A549 (cell line): ENCODE measurements around the gene PIGO. TPM values are rescaled to one million over a fixed set of nuclear protein-coding genes. Genes with fewer than 3 reads are reported as not detected.

Experiments
- ATAC-seq, 2 experiments: fragments of 200-7000 bp in 1 of 2; fragments of >200 bp in 1 of 2; cut with Nextera tagmentation in 1 of 2; cut with Tn5 transposase in 1 of 2; 3 replicates each; pipeline versions ENCODE4 v1.8.0 to v1.9.1; 2018 to 2020; ENCODE audit warnings: mild to moderate bottlenecking in 1 of 2, moderate library complexity in 1 of 2
- CTCF ChIA-PET: fragments of 300-600 bp; sonication (Branson Sonifier 250); formaldehyde crosslinking; extraction: SDS; loops from one replicate; lab custom pipeline; 2021; ENCODE audit warnings: antibody characterized with exemption, inconsistent platforms; lab: Yijun Ruan, JAX
- POLR2A ChIA-PET: fragments of 350-600 bp; formaldehyde crosslinking; extraction: SDS; loops from one replicate; lab custom pipeline; 2021; ENCODE audit warnings: antibody characterized with exemption, inconsistent platforms; lab: Yijun Ruan, JAX
- DNase-seq, 2 experiments: peaks; one replicate each; pipeline versions ENCODE4 v3.0.0 to v3.0.0-alpha.2; 2011 to 2016; ENCODE audit warnings: low read depth in 1 of 2, low spot score in 1 of 2
- FAIRE-seq: peaks from 2 replicates; lab custom pipeline; 2011; peaks lifted over from hg19 to GRCh38; lab: Jason Lieb, UNC
- H3K27ac ChIP-seq, 2 experiments: fragments of >200 bp; sonication (Bioruptor Twin); formaldehyde crosslinking; 3 replicates each; pipeline ENCODE4 v1.5.1; 2016 to 2017
- H3K4me1 ChIP-seq: fragments of >200 bp; sonication (Bioruptor Twin); formaldehyde crosslinking; 3 replicates; pipeline ENCODE4 v1.6.1; 2016
- H3K4me2 ChIP-seq: fragments of >200 bp; sonication (Bioruptor Twin); formaldehyde crosslinking; 3 replicates; pipeline ENCODE4 v1.6.1; 2016
- H3K4me3 ChIP-seq: fragments of >200 bp; sonication (Bioruptor Twin); formaldehyde crosslinking; 3 replicates; pipeline ENCODE4 v1.5.1; 2016
- H3K9me3 ChIP-seq: fragments of >200 bp; sonication (Bioruptor Twin); formaldehyde crosslinking; 3 replicates; pipeline ENCODE4 v1.6.1; 2016
- ATOH8 ChIP-seq: fragments of 250-450 bp; sonication (Bioruptor Pico); IDR thresholded peaks from 2 replicates; pipeline ENCODE4 v1.5.0; 2020; ENCODE audit warnings: low read depth, mild to moderate bottlenecking, moderate library complexity
- EP300 ChIP-seq, 2 experiments: fragments of >200 bp; sonication (Bioruptor Twin); formaldehyde crosslinking; IDR thresholded peaks; 2 replicates in 1 of 2; 3 replicates in 1 of 2; pipeline ENCODE4 v1.6.1; 2016 to 2017
- ESRRA ChIP-seq: fragments of 150-350 bp; IDR thresholded peaks from 2 replicates; pipeline ENCODE4 v1.6.1; 2014; ENCODE audit warnings: mild to moderate bottlenecking, low read length, borderline replicate concordance
- FOSB ChIP-seq: fragments of 250-450 bp; sonication (Bioruptor Pico); IDR thresholded peaks from 2 replicates; pipeline ENCODE4 v1.5.0; 2020; ENCODE audit warnings: mild to moderate bottlenecking, moderate library complexity
- FOSL2 ChIP-seq, 2 experiments: fragments of 450-650 bp in 1 of 2; fragments of >200 bp in 1 of 2; sonication (Bioruptor Twin) in 1 of 2; formaldehyde crosslinking; IDR thresholded peaks; 2 replicates each; pipeline versions ENCODE4 v1.5.0 to v1.6.1; 2016 to 2020; ENCODE audit warnings: mild to moderate bottlenecking in 1 of 2, moderate library complexity in 1 of 2
- HMGXB4 ChIP-seq: fragments of 250-450 bp; sonication (Bioruptor Pico); IDR thresholded peaks from 2 replicates; pipeline ENCODE4 v1.5.0; 2021; ENCODE audit warnings: mild to moderate bottlenecking, moderate library complexity, borderline replicate concordance
- HOXB13 ChIP-seq: fragments of 250-450 bp; sonication (Bioruptor Pico); IDR thresholded peaks from 2 replicates; pipeline ENCODE4 v1.5.0; 2020; ENCODE audit warnings: low read depth, mild to moderate bottlenecking, moderate library complexity
- JUN ChIP-seq, 2 experiments: fragments of >200 bp; sonication (Bioruptor Twin); formaldehyde crosslinking; IDR thresholded peaks; 2 replicates in 1 of 2; 3 replicates in 1 of 2; pipeline ENCODE4 v1.6.1; 2016 to 2017
- JUNB ChIP-seq: fragments of >200 bp; sonication (Bioruptor Twin); formaldehyde crosslinking; IDR thresholded peaks from 2 replicates; pipeline ENCODE4 v1.6.1; 2016
- MAFK ChIP-seq: fragments of 450-650 bp; IDR thresholded peaks from 2 replicates; pipeline ENCODE4 v1.6.1; 2014; ENCODE audit not compliant: partially characterized antibody
- MAZ ChIP-seq: fragments of 150-350 bp; IDR thresholded peaks from 2 replicates; pipeline ENCODE4 v1.6.1; 2014; ENCODE audit warnings: antibody characterized with exemption, low read depth, low read length, borderline replicate concordance
- NPAS2 ChIP-seq: fragments of 250-450 bp; sonication (Bioruptor Pico); IDR thresholded peaks from 2 replicates; pipeline ENCODE4 v1.8.0; 2022; ENCODE audit warnings: mild to moderate bottlenecking, moderate library complexity, borderline replicate concordance
- NR3C1 ChIP-seq: fragments of >200 bp; sonication (Bioruptor Twin); formaldehyde crosslinking; IDR thresholded peaks from 3 replicates; pipeline ENCODE4 v1.6.1; 2017
- REST ChIP-seq: fragments of 200-600 bp; sonication (generic); IDR thresholded peaks from 2 replicates; pipeline ENCODE4 v1.6.1; 2016; ENCODE audit warnings: antibody characterized with exemption, mild to moderate bottlenecking, moderate library complexity
- TP53 ChIP-seq: fragments of 250-450 bp; sonication (Bioruptor Pico); IDR thresholded peaks from 2 replicates; pipeline ENCODE4 v1.5.0; 2021; ENCODE audit warnings: mild to moderate bottlenecking, moderate library complexity
- WGBS: methylation state at CpG from one replicate; pipeline ENCODE4 v1.1.6; 2017; ENCODE audit errors: missing lambda C conversion rate; 5-methylcytosine and 5-hydroxymethylcytosine counted together
- polyA plus RNA-seq, 4 experiments: library from polyadenylated mRNA; depleted of rRNA in 3 of 4; stranded (reverse); fragments of >200 nt; fragmentation: RNase III in 1 of 4; extraction: RNeasy Plus Mini Kit Qiagen cat#74134 plus additional on column Dnase treatment in 1 of 4; gene quantifications; 2 replicates in 3 of 4; 3 replicates in 1 of 4; pipeline ENCODE4 v1.2.3, GENCODE V29; 2011 to 2017

PIGO gene
- polyA plus RNA-seq, 2 of the 4 experiments (the other 2 are of a cell fraction): 47.0 to 50.4 TPM

GRCh38 chr9:35071814-35072460 is 24.5 kb downstream of the PIGO start (continued):
- TF ChIP-seq MAFK (peak; percentile 92), ESRRA (no peak), ATOH8 (0 out of 2 replicates have a peak, but pooled peaks have one; percentile 29), HOXB13 (CRISPR knock-in tag) (no peak), NR3C1 (no peak)
- TF ChIP-seq, all 56 proteins: peak for 12

GRCh38 chr9:35070823-35071813 is 25.3 kb downstream of the PIGO start:
- TF ChIP-seq TP53 (CRISPR knock-in tag) (no peak), FOSB (CRISPR knock-in tag) (no peak), NPAS2 (no peak), MAZ (no peak), EP300 (IDR thresholded peaks at IDR 0.05) (no peak), JUNB (no peak), JUN (IDR thresholded peaks at IDR 0.05) (no peak), FOSL2 (IDR thresholded peaks at IDR 0.05) (no peak), FOSL2 (CRISPR knock-in tag; IDR thresholded peaks at IDR 0.05) (no peak), REST (no peak), HMGXB4 (CRISPR knock-in tag) (no peak)
- Histone ChIP-seq H3K4me2 (peak overlapping the region; percentile 83), H3K27ac (peak overlapping the region; percentile 97 to 98), H3K4me1 (peaks cover 28% of the 10 kb centered on the region), H3K9me3 (no peaks in the 10 kb centered on the region), H3K4me3 (peak overlapping the region; percentile 92)
- FAIRE-seq (no peak), DNase-seq (no peak), ATAC-seq (no peak)
- CTCF ChIA-PET: interaction anchor here (1.1 to 3.8 kb wide), 12 partner anchors 8 to 172 kb away, joined by 3 to 27 read pairs (median 6); partner anchors contain the start of genes ATOSB, FANCG and PIGO
- 2% methylated on average over 19 of the region's 20 CpGs for WGBS
- POLR2A ChIA-PET: interaction anchor here (1.3 to 3.2 kb wide), 15 partner anchors 9 to 369 kb away, joined by 3 to 47 read pairs (median 6); partner anchors contain the start of genes ATOSB, FANCG, PIGO and STOML2
